OCI-LY7 (cell line): ENCODE measurements around the gene VTI1A. TPM values are rescaled to one million over a fixed set of nuclear protein-coding genes. Genes with fewer than 3 reads are reported as not detected.

Source experiments
- BruUV-seq: library from RNA; stranded (reverse); fragments of 400-500 nt; replicated peaks from 2 replicates; lab custom pipeline; 2021; lab: Mats Ljungman, UMichigan
- CTCF ChIA-PET: fragments of 300-600 bp; sonication (Branson Sonifier 250); formaldehyde crosslinking; loops from one replicate; lab custom pipeline; 2022; ENCODE audit warnings: antibody characterized with exemption; ENCODE audit not compliant: unreplicated experiment; lab: Charles Lee
- POLR2A ChIA-PET: fragments of 300-600 bp; sonication (Branson Sonifier 250); formaldehyde crosslinking; loops from one replicate; lab custom pipeline; 2022; ENCODE audit warnings: antibody characterized with exemption; lab: Charles Lee
- DNase-seq: peaks from one replicate; pipeline ENCODE4 v3.0.0-alpha.2; 2015; ENCODE audit warnings: low spot score
- H2AFZ ChIP-seq: fragments of 200-600 bp; sonication (generic), shearing (Covaris generic); 2 replicates; pipeline ENCODE4 v1.6.1; 2014; ENCODE audit warnings: mild to moderate bottlenecking, antibody characterized with exemption, low read length, moderate library complexity
- H3K27ac ChIP-seq: fragments of 200-600 bp; sonication (generic); 2 replicates; pipeline ENCODE4 v1.5.1; 2014; ENCODE audit warnings: mixed run types, low read depth, mild to moderate bottlenecking, moderate library complexity, low read length, inconsistent platforms; ENCODE audit not compliant: poor library complexity, severe bottlenecking
- H3K36me3 ChIP-seq: fragments of 200-600 bp; sonication (generic); 2 replicates; pipeline ENCODE4 v1.6.1; 2014; ENCODE audit warnings: mild to moderate bottlenecking, antibody characterized with exemption, low read length, moderate library complexity, mixed read lengths; ENCODE audit not compliant: insufficient read depth
- H3K4me1 ChIP-seq: fragments of 200-600 bp; sonication (generic); 2 replicates; pipeline ENCODE4 v1.5.1; 2014; ENCODE audit warnings: mild to moderate bottlenecking, low read length; ENCODE audit not compliant: insufficient read depth, poor library complexity, severe bottlenecking
- H3K4me2 ChIP-seq: fragments of 200-600 bp; sonication (generic); 2 replicates; pipeline ENCODE4 v1.6.1; 2014; ENCODE audit warnings: mild to moderate bottlenecking, low read length
- H3K4me3 ChIP-seq: fragments of 200-600 bp; sonication (generic); 2 replicates; pipeline ENCODE4 v1.5.1; 2014; ENCODE audit warnings: mild to moderate bottlenecking, low read depth, low read length; ENCODE audit not compliant: poor library complexity, severe bottlenecking
- H3K79me2 ChIP-seq: fragments of 200-600 bp; sonication (generic); 2 replicates; pipeline ENCODE4 v1.6.1; 2016; ENCODE audit warnings: low read depth, mild to moderate bottlenecking, low read length, moderate library complexity, mixed read lengths; ENCODE audit not compliant: insufficient read depth
- H3K9me2 ChIP-seq: fragments of 200-600 bp; sonication (generic); 2 replicates; pipeline ENCODE4 v1.6.1; 2016; ENCODE audit warnings: mild to moderate bottlenecking, low read length, mixed read lengths; ENCODE audit not compliant: insufficient read depth
- H3K9me3 ChIP-seq: fragments of 200-600 bp; sonication (generic); 2 replicates; pipeline ENCODE4 v1.6.1; 2014; ENCODE audit warnings: mild to moderate bottlenecking, mixed run types, low read length, mixed read lengths
- H4K20me1 ChIP-seq: fragments of 200-600 bp; sonication (generic); 2 replicates; pipeline ENCODE4 v1.6.1; 2014; ENCODE audit warnings: mild to moderate bottlenecking, antibody characterized with exemption, low read length, moderate library complexity, mixed read lengths; ENCODE audit not compliant: insufficient read depth
- CTCF ChIP-seq: fragments of 200-600 bp; sonication (generic); conservative IDR thresholded peaks from 2 replicates; pipeline ENCODE4 v1.5.1; 2014; ENCODE audit warnings: mild to moderate bottlenecking, antibody characterized with exemption, low read length, moderate library complexity, mixed read lengths
- EZH2phosphoT487 ChIP-seq: fragments of 200-600 bp; sonication (generic); IDR thresholded peaks from 2 replicates; pipeline ENCODE4 v1.6.1; 2018; ENCODE audit warnings: low read depth, borderline replicate concordance, mild to moderate bottlenecking, mixed run types, antibody characterized with exemption, low read length, moderate library complexity, mixed read lengths
- intact Hi-C: fragments of 100-400 bp; cut with micrococcal nuclease; formaldehyde crosslinking; loops from one replicate; pipeline ENCODE4 v1.10.0; 2022; ENCODE audit not compliant: unreplicated experiment
- total RNA-seq, 2 experiments: library from RNA; depleted of rRNA in 1 of 2; stranded (reverse); fragments of >200 nt in 1 of 2; shearing (Covaris generic) in 1 of 2; gene quantifications; 2 replicates each; pipeline ENCODE4 v1.2.3, GENCODE V29; 2014 to 2022

The VTI1A gene
- total RNA-seq, 2 experiments from 2014 or later: 39.4 to 45.2 TPM

GRCh38 chr10:112562809-112563663, 116.0 kb downstream of the VTI1A start:
- no peak for DNase-seq
- no TSS peak for BruUV-seq
- no peak overlapping the region for H3K4me3 ChIP-seq
- no peaks in the 10 kb centered on the region for H3K4me1 ChIP-seq
- no peaks in the 10 kb centered on the region; the same call in 1 of the 2 replicates for H4K20me1 ChIP-seq
- no peaks in the 10 kb centered on the region for H3K9me3 ChIP-seq
- ChIA-PET POLR2A (no interaction called here), CTCF (no interaction called here)
- H3K36me3 ChIP-seq: no peaks in the 10 kb centered on the region
- no peak overlapping the region for H2AFZ ChIP-seq
- H3K4me2 ChIP-seq: no peak overlapping the region
- TF ChIP-seq CTCF: no peak
- TF ChIP-seq EZH2phosphoT487: no peak
- H3K79me2 ChIP-seq: no peaks in the 10 kb centered on the region
- H3K9me2 ChIP-seq: no peaks in the 10 kb centered on the region
- intact Hi-C loops: no loop called here
- H3K27ac ChIP-seq: no peak overlapping the region

GRCh38 chr10:112564337-112564736, 117.3 kb downstream of the VTI1A start:
- H3K4me1 ChIP-seq: no peaks in the 10 kb centered on the region
- H4K20me1 ChIP-seq: no peaks in the 10 kb centered on the region; the same call in 1 of the 2 replicates
- DNase-seq: no peak
- no peak for TF ChIP-seq CTCF
- TF ChIP-seq EZH2phosphoT487: no peak
- CTCF ChIA-PET: no interaction called here
- H3K9me3 ChIP-seq: no peaks in the 10 kb centered on the region
- no peak overlapping the region for H3K27ac ChIP-seq
- no peak overlapping the region for H3K4me3 ChIP-seq
- H2AFZ ChIP-seq: no peak overlapping the region
- H3K4me2 ChIP-seq: no peak overlapping the region
- no peaks in the 10 kb centered on the region for H3K36me3 ChIP-seq
- no TSS peak for BruUV-seq
- POLR2A ChIA-PET: interaction anchor here (0.6 to 0.9 kb wide), 2 partner anchors 115 to 282 kb away, joined by 3 read pairs; no protein-coding TSS in a partner anchor
- no peaks in the 10 kb centered on the region for H3K9me2 ChIP-seq
- intact Hi-C loops: no loop called here
- no peaks in the 10 kb centered on the region for H3K79me2 ChIP-seq

GRCh38 chr10:112565434-112566053, 118.5 kb downstream of the VTI1A start:
- H3K36me3 ChIP-seq: no peaks in the 10 kb centered on the region
- no peaks in the 10 kb centered on the region for H3K4me1 ChIP-seq
- peak; percentile 32 for DNase-seq
- no peaks in the 10 kb centered on the region for H3K79me2 ChIP-seq
- intact Hi-C loops: no loop called here
- H3K4me3 ChIP-seq: no peak overlapping the region
- H3K9me3 ChIP-seq: no peaks in the 10 kb centered on the region
- no peak overlapping the region for H2AFZ ChIP-seq
- POLR2A ChIA-PET: interaction anchor here (0.6 to 0.9 kb wide), 2 partner anchors 14 to 116 kb away, joined by 3 to 4 read pairs; no protein-coding TSS in a partner anchor
- no peaks in the 10 kb centered on the region for H3K9me2 ChIP-seq
- BruUV-seq: no TSS peak
- CTCF ChIA-PET: no interaction called here
- TF ChIP-seq EZH2phosphoT487 (no peak), CTCF (peak; percentile 78)
- H3K4me2 ChIP-seq: no peak overlapping the region
- H4K20me1 ChIP-seq: no peaks in the 10 kb centered on the region
- no peak overlapping the region for H3K27ac ChIP-seq
